ENCODE results near the gene NCKIPSD.

The NCKIPSD gene

GRCh38 chr3:48696601-48697000, 10.9 kb upstream of the NCKIPSD start:
- DNase-seq (ENCODE audit: low spot score) = no peak

DNA sequence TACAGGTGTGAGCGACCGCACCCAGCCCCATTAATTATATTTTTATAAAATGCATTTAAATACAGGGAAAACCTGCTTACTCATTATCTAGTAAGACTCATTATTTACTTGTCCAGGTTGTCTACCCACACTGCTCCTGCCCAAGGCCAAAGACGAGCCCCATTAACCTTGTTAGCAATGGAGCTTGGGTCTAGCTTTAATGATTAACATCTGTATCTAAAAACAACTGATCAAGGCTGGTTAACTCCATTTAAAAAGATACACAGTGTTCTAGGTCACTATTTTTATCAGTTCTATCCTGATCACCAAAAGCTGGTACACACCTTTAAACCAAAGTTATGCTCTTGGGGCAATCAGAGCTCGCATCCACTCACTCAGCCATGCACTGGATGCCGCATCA, 10.4 kb upstream of the NCKIPSD start:
- DNase-seq (ENCODE audit: low spot score) = no peak

DNA sequence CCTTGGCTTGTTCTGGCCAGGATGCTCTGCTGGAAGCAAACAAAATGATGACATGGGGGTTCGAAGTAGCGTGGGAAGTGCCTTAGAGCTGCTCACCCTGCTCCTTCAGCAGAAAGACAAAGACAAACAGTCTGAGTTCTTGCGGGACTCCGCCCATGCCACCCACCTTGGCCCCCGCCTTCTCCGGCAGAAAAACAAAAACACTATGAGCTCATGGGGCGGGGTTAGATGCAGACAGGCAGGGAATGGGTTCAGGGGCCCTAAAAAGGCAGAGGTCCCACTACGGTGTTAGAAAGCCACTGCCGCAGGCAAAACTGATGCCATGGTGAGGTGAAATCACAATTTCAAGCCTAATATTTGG, 9.7 kb upstream of the NCKIPSD start:
- DNase-seq (ENCODE audit: low spot score) = no peak

- no peak for DNase-seq (ENCODE audit: low spot score)
These were observed 9.1 kb upstream of the NCKIPSD start for GRCh38 chr3:48694610-48695392.

DNA sequence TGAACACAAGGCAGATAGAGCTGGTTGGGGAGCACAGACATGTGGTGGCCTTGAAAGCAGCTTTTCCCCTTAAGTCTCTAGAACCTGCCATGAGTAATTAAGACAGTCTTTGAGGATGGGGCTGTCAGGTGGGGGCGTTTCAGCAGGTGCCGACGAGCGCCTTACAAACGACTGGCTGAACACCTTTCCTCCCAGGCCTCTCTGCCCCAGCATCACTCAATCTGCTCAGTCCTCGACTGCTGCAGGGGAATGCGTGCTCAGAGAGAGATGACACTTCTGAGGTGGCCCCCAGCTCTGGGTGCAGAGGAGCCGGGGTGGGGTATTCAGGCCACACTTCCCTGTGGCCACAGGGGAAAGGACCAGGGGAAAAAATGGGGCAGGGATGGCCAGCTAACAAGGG, 8.1 kb upstream of the NCKIPSD start:
- no peak for DNase-seq (ENCODE audit: low spot score)

- DNase-seq (ENCODE audit: low spot score) = no peak
These were observed 6.8 kb upstream of the NCKIPSD start for GRCh38 chr3:48692551-48692950.

GRCh38 chr3:48690846-48691458, 5.2 kb upstream of the NCKIPSD start:
- DNase-seq (ENCODE audit: low spot score) = no peak

- no peak for DNase-seq (ENCODE audit: low spot score)
These were observed 3.7 kb upstream of the NCKIPSD start for GRCh38 chr3:48689384-48689783.

- no peak for DNase-seq (ENCODE audit: low spot score)
These were observed 3.0 kb upstream of the NCKIPSD start for GRCh38 chr3:48688737-48689075.

GRCh38 chr3:48688032-48688736, 2.5 kb upstream of the NCKIPSD start:
- DNase-seq (ENCODE audit: low spot score) = no peak

GRCh38 chr3:48687220-48687678, 1.5 kb upstream of the NCKIPSD start:
- no peak for DNase-seq (ENCODE audit: low spot score)

DNA sequence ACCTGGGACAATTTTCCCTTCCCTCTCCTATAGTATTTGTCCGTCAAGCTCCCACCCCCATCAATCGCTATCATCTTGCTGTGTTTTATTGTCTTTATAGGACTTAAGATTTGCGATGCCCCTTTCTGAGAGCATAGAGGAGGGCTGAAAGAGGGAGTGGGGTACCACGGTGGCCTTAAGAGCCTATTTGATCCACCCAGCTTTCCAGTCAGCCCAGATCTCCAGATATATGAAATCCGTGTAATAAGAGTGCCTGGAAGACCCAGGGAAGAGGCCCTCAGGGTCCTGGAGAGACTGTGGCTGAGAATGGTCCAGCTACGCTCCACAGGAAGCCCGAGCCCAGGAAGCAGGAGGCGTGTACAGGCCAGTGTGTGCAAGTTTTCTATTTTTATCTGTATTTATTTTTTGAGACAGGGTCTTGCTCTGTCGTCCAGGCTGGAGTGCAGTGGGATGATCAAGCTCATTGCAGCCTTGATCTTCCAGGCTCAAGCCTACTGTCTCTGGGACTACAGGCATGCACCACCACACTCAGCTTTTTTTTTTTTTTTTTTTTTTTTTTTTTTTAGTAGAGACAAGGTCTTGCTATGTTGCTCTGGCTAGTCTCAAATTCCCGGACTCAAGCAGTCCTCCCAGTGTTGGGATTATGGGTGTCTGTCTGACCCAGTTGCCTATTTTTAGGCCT, 964 bp upstream of the NCKIPSD start:
- no peak for DNase-seq (ENCODE audit: low spot score)

DNA sequence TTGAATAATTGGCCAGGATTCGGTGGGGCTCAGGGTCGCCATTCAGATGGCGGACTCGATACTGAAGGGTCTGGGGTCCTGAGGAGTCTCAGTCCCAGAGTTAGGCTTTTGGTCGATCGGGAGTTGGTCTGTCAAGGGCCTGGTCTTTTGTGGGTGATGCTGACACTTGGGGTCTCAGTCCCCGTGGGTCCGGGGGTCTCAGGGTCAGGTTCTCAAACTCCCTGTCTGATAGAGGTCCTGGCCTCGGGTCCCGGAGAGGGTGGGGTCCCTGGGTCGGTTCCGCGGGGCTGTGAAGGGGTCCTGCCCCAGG, 467 bp downstream of the NCKIPSD start:
- no peak for DNase-seq (ENCODE audit: low spot score)

DNA sequence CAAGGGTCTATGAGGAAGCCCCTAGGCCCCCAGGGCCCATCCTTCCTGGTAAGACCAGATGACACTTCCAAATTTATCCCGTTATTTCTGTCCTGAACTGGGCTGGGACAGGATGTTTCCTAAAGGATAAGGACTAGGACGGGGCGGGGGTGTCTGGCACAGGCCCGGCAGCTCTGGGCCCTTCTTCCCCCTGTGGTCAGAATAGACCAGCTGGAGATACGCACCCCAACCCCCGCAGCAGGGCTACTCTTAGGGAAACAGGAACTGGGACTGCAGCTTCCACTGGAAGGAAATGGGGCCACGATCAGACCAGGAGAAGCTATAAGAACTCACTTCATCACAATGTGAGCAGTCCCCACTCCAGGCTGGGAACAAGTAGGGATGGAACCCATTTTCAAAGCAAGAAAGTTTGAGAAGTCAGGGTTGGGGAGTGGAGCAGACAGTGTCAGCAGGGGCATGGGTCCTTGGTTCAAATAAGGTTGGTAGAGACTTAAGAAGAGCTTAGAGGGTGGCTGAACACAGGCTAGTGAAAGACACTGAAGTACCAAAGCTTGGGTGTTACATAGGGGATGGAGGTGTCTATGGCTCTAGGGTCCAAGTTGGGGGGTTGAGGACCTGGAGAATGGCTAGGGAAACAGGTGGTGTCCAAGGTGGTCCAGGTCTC, 1.1 kb downstream of the NCKIPSD start:
- DNase-seq (ENCODE audit: low spot score) = no peak

DNA sequence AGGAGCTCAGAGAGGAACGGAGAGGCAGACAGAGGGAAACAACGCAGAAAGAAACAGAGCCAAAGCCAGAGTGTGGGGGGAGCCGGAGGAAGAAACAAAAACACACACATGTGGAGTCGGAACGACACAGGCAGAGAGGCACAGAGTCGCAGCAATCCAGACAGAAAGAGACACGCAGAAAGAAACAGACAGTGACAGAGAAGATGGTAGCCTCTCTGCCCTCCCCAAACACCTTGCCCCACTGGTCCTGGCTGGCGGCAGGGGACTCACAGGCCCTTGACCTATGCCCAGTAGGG, 1.7 kb downstream of the NCKIPSD start:
- no peak for DNase-seq (ENCODE audit: low spot score)

GRCh38 chr3:48682786-48683185, 2.9 kb downstream of the NCKIPSD start:
- no peak for DNase-seq (ENCODE audit: low spot score)

DNA sequence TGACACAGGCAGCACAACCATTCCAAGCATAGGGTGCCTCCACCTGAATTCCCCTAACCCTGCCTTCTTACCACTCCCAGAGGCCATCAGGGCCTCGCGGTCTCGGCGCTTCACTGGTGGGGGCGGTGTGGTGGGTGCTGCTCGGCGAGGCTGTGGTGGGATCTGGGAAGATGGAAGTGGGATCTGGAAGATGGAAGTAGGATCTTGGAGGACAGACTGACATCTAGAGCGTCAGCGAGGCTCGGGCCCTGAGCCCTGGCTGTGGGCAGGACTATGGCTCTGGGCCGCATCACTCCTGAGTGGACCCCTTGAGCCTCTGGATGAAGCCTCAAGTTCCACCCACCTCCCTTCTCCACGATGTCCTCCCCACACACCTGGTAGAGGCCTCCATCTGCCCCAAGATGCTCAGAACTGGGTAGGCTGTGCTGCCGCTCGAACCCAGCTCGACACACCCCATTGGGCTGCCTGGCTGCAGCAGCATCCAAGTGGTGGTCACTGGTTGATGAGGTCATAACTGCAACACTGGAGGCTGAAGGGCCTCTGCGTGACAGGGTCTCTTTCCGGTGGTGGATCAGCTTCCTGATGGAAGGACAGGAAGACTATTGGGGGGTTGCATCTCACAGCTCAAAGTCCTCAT, 3.6 kb downstream of the NCKIPSD start:
- DNase-seq (ENCODE audit: low spot score) = no peak

- DNase-seq (ENCODE audit: low spot score) = no peak
These were observed 4.2 kb downstream of the NCKIPSD start for GRCh38 chr3:48681541-48681880.

DNA sequence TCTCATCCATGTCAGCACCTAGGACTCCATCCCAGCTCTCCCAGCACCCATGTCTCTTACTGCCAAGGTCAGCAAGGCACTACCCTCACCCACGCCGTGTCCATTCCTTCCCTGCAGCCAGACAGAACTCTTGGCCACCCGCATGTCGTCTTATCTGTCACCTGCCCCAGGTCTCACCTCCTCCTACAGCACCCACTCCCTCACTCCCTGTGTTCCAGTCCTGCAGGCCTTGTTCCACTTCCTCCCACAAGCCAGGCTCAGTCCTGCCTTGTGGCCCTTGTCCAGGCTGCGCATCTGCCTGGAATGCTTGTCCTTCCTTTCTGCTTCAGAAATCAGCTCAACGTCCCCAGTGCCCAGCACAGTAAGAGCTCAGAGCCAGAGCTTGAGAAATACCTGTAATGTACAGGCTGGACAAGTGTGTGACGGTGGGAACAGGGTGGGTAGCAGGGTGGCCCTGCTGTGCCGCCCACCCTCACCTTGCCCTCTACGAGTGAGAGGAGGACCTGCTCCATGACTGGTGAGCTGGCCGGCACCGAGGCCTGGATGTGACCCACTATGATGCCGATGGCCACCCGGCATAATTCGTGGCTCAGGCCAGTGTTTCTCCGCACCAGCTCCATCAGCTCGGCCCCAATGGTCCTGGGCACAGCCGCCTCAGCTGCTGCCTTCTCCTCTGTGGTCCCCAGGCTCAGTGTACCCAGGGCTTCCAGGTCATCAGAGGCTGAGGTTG, 4.7 kb downstream of the NCKIPSD start:
- DNase-seq (ENCODE audit: low spot score) = no peak

GRCh38 chr3:48679411-48680391, 6.0 kb downstream of the NCKIPSD start:
- no peak for DNase-seq (ENCODE audit: low spot score)
